Fibroblast of pulmonary artery (primary cell): ENCODE data around the gene PTPRU.
A peak's percentile ranks its signal among the peaks of the same experiment; 100 is the strongest.

Source experiments
- DNase-seq: peaks from one replicate; pipeline ENCODE4 v3.0.0-alpha.2; 2010; ENCODE audit warnings: low read depth
- H3K4me3 ChIP-seq: replicated peaks from 2 replicates; pipeline ENCODE4 v1.5.1; 2011; ENCODE audit warnings: low read depth, mild to moderate bottlenecking, control low read depth, low read length, moderate library complexity
- TF ChIP-seq, protein P1 (sequence below): IDR thresholded peaks from 2 replicates; pipeline ENCODE4 v1.5.1; 2011; ENCODE audit warnings: mild to moderate bottlenecking, control low read depth, low read length, inconsistent platforms; ENCODE audit errors: missing control alignments

PTPRU gene

DNA sequence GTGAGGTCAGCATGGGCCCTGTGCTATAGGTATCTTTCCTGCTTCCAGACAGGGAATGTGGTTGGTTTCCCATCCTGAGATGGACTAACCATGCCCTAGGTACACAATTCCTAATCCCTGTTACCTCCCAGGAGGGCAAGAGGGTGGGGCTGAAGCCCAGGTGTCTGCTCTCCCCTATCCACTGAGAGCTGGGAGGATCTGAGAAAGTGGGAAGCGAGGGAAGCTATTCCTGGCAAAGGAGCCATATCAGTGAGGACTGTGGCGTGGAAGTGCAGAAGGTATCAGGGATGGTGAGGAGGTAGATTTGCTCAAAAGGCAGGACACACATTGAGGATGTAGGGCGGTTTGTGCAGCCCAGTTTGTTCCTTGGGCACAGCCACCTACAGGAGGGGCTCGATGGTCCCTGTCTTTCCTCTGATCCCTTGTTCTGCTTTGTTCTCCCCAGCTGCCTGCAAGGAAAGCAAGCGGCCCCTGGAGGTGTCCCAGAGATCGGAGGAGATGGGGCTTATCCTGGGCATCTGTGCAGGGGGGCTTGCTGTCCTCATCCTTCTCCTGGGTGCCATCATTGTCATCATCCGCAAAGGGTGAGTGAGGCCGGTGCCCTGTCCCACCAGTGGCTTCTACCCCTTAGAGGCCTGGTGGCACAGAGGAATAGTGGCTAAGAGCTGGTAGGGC lies 48.1 kb downstream of the PTPRU start:
- no peak overlapping the region for H3K4me3 ChIP-seq
- TF ChIP-seq, protein P1, sequence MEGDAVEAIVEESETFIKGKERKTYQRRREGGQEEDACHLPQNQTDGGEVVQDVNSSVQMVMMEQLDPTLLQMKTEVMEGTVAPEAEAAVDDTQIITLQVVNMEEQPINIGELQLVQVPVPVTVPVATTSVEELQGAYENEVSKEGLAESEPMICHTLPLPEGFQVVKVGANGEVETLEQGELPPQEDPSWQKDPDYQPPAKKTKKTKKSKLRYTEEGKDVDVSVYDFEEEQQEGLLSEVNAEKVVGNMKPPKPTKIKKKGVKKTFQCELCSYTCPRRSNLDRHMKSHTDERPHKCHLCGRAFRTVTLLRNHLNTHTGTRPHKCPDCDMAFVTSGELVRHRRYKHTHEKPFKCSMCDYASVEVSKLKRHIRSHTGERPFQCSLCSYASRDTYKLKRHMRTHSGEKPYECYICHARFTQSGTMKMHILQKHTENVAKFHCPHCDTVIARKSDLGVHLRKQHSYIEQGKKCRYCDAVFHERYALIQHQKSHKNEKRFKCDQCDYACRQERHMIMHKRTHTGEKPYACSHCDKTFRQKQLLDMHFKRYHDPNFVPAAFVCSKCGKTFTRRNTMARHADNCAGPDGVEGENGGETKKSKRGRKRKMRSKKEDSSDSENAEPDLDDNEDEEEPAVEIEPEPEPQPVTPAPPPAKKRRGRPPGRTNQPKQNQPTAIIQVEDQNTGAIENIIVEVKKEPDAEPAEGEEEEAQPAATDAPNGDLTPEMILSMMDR, result no peak
- DNase-seq, result no peak

DNA sequence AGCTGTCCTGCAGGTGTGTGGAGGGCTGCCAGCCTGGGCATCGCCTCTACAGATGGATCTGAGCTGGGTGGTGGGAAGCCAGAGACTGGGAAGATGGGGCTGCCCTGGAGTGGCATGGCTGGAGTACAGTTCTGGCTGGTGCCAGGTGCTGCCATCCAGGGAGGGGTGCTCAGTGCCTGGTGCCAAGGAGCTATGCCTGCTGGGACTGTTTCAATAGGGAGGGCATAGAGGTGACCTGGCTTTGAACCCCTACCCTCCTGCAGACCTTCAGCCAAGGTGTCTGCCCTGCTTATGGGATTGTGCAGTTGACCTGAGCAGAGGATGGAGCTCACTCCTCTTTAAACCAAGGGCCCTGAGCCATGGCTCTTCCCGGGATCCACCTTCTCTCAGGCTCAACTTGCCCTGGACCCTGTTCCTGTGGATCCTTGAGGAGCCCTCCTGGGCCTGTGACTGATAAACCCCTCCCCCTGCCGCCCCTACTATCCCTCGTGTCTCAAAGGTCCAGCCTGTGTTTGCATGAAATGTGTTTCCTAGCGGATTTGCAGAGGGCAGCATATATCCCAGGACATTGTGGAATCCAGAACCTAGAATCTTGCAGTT lies 48.7 kb downstream of the PTPRU start:
- TF ChIP-seq, protein P1, result no peak
- no peak overlapping the region for H3K4me3 ChIP-seq
- DNase-seq, result no peak

DNA sequence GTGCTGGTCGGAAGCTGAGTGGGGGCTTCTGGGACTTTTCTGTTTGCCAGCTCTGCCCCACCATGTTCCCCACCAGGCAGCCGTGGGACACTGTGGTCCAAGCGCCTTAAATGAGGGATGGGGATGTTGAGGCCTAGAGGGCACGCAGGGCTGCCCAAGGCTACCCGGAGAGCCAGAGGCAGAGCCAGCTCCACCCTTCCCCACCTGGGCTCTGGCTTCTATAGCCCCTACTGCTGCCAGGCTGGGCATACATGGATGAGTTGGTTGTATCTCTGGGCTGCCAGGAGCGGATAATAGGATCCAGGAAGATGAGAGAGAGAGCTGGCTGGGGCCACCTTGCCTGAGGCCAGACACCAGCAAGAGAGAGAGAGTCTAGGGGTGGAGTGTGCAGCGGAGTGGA lies 49.4 kb downstream of the PTPRU start:
- no peak for DNase-seq
- TF ChIP-seq, protein P1, result no peak
- H3K4me3 ChIP-seq, result no peak overlapping the region

DNA sequence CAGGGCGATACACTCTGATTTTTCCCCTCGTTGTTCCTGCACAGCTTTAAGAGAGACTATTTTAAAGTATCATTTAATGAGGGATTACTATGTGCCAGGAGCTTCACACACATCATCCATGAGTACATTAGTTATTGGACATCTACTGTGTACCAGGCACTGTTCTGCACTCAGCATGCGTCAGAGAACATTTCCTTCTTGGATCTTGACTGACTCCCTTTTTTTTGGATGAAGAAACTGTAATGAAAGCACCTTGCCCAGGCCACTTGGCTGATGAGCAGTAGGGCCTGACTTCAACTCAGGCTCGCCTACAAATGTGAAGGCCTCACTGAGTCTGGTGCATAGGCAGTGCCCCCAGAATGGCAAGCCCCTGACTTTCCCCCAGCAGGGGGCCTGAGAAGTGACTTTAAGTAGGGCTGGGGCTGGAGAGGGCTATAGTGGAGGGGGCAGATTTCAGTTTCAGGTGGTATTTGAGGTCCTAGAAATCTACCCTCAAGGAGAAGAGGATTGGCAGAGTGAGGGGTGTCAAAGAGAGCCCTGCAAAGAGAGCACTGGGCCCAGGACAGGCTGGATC lies 50.0 kb downstream of the PTPRU start:
- H3K4me3 ChIP-seq, result no peak overlapping the region
- TF ChIP-seq, protein P1, result no peak
- no peak for DNase-seq

DNA sequence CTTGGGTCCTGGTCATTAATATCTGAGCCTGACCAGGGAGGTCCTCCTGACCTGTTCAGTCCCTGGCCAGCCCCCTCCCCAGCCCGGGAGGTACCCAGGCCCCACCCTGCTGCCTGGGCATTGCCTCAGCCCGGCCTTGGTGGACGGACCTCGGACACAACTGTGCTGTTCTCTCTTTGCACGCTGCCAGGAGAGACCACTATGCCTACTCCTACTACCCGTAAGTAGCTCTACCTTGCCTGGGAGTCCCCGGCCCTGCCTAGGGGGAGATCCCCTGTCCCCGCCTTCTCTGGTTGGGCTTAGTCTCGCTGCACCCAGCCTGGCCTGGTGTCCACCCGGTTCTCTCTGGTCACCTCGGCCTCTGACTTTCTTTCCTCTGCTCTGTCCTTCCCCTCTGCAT lies 53.2 kb downstream of the PTPRU start:
- no peak overlapping the region for H3K4me3 ChIP-seq
- TF ChIP-seq, protein P1, result no peak
- no peak for DNase-seq

DNA sequence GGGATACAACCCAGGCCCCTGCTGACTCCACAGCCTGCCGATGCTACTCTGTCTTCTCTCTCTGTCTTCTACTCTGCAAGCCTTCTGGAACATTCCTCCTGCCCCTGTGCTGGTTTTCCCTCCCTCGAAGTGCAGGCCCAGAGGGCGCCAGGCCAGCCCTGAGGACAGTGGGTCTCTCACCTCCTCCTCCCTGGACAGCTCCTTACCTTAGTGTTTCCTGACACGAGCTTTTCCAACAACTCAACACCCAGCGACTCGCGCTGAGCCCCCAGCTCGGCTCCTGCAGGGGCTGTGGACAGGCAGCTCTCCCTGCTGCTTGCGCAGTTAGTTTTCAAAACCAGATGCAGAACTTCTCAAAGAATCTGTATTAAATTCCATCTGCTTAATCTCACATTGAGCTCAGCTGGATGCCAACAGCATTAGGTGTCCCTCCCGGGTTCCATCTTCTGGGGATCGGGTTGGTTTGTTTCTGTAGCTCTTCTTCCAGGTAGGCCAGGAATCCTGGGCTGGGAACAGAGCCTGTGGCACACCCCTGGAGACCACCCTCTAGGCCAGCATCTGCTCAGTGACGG lies 54.2 kb downstream of the PTPRU start:
- DNase-seq, result peak; percentile 11
- H3K4me3 ChIP-seq, result no peak overlapping the region
- TF ChIP-seq, protein P1, result no peak
